Measurements from ENCODE around the gene NTM. TPM values are rescaled to one million over a fixed set of nuclear protein-coding genes. Genes with fewer than 3 reads are reported as not detected.

NTM gene
- total RNA-seq, 4 donors from 2014 or later, result 1.4 to 5.7 TPM; not detected in 2

GRCh38 chr11:131637469-131638175, 267.2 kb downstream of the NTM start:
- no peaks in the 10 kb centered on the region for H3K36me3 ChIP-seq
- TF ChIP-seq CTCF (IDR thresholded peaks at IDR 0.05) (no peak), POLR2A (IDR thresholded peaks at IDR 0.05) (no peak)
- intact Hi-C loops (cut with DNase I; ENCODE audit: low total_unique reads), result no loop called here
- H3K9me3 ChIP-seq, result no peaks in the 10 kb centered on the region
- no peak overlapping the region for H3K4me3 ChIP-seq
- H3K27me3 ChIP-seq, result no peaks in the 10 kb centered on the region
- no peak overlapping the region for H3K27ac ChIP-seq
- DNase-seq, result no peak
- no peaks in the 10 kb centered on the region for H3K4me1 ChIP-seq

- Histone ChIP-seq H3K36me3 (no peaks in the 10 kb centered on the region), H3K9me3 (no peaks in the 10 kb centered on the region), H3K4me1 (no peaks in the 10 kb centered on the region), H3K4me3 (no peak overlapping the region), H3K27ac (no peak overlapping the region), H3K27me3 (no peaks in the 10 kb centered on the region)
- TF ChIP-seq CTCF (IDR thresholded peaks at IDR 0.05) (no peak), POLR2A (IDR thresholded peaks at IDR 0.05) (no peak)
- intact Hi-C loops (cut with DNase I; ENCODE audit: low total_unique reads), result no loop called here
- DNase-seq, result no peak
Measured at GRCh38 chr11:131638889-131639288, 268.5 kb downstream of the NTM start.

- no peaks in the 10 kb centered on the region for H3K9me3 ChIP-seq
- DNase-seq, result no peak
- TF ChIP-seq POLR2A (IDR thresholded peaks at IDR 0.05) (no peak), CTCF (IDR thresholded peaks at IDR 0.05) (no peak)
- H3K4me1 ChIP-seq, result no peaks in the 10 kb centered on the region
- H3K27ac ChIP-seq, result no peak overlapping the region
- H3K36me3 ChIP-seq, result no peaks in the 10 kb centered on the region
- no peaks in the 10 kb centered on the region for H3K27me3 ChIP-seq
- H3K4me3 ChIP-seq, result no peak overlapping the region
- intact Hi-C loops (cut with DNase I; ENCODE audit: low total_unique reads), result no loop called here
Measured at GRCh38 chr11:131640320-131640719, 269.9 kb downstream of the NTM start.

- H3K4me1 ChIP-seq, result no peaks in the 10 kb centered on the region
- no peak overlapping the region for H3K4me3 ChIP-seq
- no peaks in the 10 kb centered on the region for H3K27me3 ChIP-seq
- no peak overlapping the region for H3K27ac ChIP-seq
- TF ChIP-seq CTCF (IDR thresholded peaks at IDR 0.05) (no peak), POLR2A (IDR thresholded peaks at IDR 0.05) (no peak)
- H3K36me3 ChIP-seq, result no peaks in the 10 kb centered on the region
- DNase-seq, result no peak
- no peaks in the 10 kb centered on the region for H3K9me3 ChIP-seq
- intact Hi-C loops (cut with DNase I; ENCODE audit: low total_unique reads), result no loop called here
Measured at GRCh38 chr11:131642756-131643531, 272.5 kb downstream of the NTM start.

GRCh38 chr11:131644204-131644795, 273.9 kb downstream of the NTM start:
- no peaks in the 10 kb centered on the region for H3K36me3 ChIP-seq
- no peak overlapping the region for H3K4me3 ChIP-seq
- no peaks in the 10 kb centered on the region for H3K27me3 ChIP-seq
- TF ChIP-seq POLR2A (IDR thresholded peaks at IDR 0.05) (no peak), CTCF (IDR thresholded peaks at IDR 0.05) (no peak)
- H3K9me3 ChIP-seq, result no peaks in the 10 kb centered on the region
- no peak for DNase-seq
- intact Hi-C loops (cut with DNase I; ENCODE audit: low total_unique reads), result no loop called here
- H3K4me1 ChIP-seq, result no peaks in the 10 kb centered on the region
- no peak overlapping the region for H3K27ac ChIP-seq

All from uterus (tissue), 4 donors.